Measurements from ENCODE around the gene SLC2A5.

DNA sequence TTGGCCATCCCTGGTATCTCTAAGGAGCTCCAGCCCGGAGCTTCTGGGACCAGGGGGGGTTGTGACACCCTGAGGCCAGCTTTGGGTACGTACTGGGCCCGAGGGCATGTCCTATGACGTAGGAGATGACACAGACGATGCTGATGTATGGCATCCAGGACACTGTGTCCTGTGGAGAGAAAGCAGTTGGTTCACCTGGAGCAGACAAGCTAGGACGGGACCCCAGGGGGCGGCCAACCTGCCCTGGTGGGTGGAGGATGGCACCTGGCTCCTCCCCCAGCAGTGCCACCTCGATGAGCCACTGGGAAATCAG, 31.1 kb downstream of the SLC2A5 start:
- TF ChIP-seq CTCF (IDR thresholded peaks at IDR 0.05; ENCODE audit: insufficient read depth, low read depth, low read length): no peak
- no peak for TF ChIP-seq EZH2 (IDR thresholded peaks at IDR 0.05; ENCODE audit: insufficient read depth, low read length)
